SW480 (cell line): Measurements from ENCODE around the gene DDX27.
"Not testable (repeated sequence)": the region's sequence is repeated elsewhere in the genome, so short reads cannot be mapped to it uniquely, and the experiment has no call there.

Experiments
- DNase-seq: peaks from one replicate; pipeline ENCODE4 v3.0.0-alpha.2; 2016; ENCODE audit warnings: low spot score

Gene DDX27, protein sequence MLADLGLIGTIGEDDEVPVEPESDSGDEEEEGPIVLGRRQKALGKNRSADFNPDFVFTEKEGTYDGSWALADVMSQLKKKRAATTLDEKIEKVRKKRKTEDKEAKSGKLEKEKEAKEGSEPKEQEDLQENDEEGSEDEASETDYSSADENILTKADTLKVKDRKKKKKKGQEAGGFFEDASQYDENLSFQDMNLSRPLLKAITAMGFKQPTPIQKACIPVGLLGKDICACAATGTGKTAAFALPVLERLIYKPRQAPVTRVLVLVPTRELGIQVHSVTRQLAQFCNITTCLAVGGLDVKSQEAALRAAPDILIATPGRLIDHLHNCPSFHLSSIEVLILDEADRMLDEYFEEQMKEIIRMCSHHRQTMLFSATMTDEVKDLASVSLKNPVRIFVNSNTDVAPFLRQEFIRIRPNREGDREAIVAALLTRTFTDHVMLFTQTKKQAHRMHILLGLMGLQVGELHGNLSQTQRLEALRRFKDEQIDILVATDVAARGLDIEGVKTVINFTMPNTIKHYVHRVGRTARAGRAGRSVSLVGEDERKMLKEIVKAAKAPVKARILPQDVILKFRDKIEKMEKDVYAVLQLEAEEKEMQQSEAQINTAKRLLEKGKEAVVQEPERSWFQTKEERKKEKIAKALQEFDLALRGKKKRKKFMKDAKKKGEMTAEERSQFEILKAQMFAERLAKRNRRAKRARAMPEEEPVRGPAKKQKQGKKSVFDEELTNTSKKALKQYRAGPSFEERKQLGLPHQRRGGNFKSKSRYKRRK

DNA sequence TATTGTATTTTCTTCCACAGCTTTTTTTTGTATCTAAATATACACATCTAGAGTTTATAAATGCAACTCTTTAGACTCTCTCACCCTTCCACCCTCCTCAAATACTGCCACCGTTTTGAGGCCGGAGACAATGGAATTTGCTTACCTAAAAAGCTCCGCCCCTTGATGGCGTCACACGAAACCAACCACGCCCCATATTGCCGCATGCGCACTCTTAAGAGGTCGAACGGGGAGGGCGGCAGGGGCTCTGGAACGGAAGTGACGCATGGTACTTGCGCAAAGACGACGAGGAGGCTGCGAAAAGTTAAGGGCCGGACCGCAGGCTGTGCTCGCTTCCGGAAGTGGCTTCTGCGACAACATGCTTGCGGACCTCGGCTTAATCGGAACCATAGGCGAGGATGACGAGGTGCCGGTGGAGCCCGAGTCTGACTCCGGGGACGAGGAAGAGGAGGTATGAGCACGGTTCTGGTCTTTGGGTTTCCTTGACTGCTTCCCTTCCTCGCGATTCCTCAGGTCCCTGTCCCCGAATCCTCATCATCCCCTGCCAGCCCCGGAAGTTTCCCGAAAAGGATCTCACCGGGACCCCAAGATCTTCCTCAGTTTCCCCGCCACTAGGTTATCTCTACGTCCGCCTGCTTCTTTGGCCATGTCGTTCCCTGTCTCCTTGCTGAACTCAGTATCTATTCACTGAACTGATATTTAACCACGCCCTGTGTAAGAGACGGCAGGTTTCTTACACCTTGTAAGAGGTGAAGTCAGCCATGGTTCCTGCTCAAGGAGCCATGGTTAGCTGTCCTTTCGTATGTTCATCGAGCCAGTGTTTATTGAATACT lies at the start of gene DDX27:
TSS of gene DDX27 (plus strand) at position 326 of the 833 bp plus-strand sequence. CDS start at position 359, 33 bp downstream.
- peak; percentile 100 for DNase-seq

DNA sequence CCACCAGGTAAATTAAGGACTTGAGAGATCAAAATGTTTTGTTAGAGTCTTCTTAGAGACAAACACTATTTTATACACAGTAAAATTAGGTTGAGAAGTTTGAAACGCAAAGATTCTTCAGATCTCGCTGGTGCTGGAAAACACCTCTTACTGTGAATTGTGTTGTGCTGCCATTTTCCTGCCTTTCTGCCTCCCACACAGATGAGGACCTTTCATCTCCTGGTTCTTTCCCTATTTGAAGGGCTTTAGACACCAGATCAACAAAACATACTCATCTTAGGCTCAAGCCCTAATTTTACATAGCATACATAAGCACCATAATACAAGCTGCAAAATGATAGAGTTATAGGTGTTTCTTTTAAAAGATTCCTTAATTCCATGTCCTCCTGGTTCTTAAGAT lies 49.7 kb upstream of the DDX27 start:
- DNase-seq, result no peak

- no peak for DNase-seq
These were observed 48.5 kb upstream of the DDX27 start for GRCh38 chr20:49170714-49171113.

- no peak for DNase-seq
These were observed 47.3 kb upstream of the DDX27 start for GRCh38 chr20:49171909-49172308.

- DNase-seq, result no peak
These were observed 46.8 kb upstream of the DDX27 start for GRCh38 chr20:49172413-49172812.

- DNase-seq, result no peak
These were observed 45.0 kb upstream of the DDX27 start for GRCh38 chr20:49174183-49174582.

DNA sequence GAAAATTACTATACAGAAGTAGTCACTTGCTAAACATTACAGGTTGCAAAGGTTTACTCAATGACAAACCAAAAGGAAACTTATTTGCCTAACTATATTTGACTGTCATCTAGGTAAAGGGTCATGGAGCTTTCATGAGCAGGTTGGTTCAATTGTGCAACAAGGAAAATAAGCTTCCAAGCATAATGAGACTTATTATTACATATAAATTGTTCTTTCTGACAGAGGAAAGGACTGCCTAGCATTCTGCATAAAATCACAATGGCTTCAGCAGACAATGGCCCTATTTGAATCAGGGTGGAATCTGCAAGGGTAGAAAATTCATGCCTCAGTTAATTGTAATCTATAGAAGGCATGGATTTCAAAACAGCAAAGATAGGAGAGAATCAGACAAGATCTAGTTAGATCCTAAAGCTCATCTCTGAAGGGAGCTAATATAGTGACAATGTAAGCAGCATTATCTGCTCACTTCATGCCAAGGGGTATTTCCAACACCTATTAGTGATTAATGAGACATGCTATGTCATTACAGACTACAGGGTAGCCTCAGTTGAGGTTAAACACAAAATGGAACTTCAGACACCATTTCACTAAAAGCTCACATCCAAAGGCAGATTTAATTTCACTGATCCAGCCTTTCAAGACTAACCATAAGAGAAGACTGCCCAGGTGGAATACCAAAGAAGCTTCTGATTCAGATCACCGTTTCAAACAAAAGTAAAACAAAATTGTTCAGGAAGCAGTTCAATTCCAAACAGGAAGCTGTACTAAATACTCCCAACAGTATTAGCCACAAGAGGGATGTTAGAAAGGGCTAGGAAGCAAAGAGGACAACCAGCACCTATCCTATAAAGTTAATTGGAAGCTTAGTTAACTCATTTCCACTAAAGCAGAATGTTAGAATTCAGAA lies 39.6 kb upstream of the DDX27 start:
- DNase-seq, result no peak

DNA sequence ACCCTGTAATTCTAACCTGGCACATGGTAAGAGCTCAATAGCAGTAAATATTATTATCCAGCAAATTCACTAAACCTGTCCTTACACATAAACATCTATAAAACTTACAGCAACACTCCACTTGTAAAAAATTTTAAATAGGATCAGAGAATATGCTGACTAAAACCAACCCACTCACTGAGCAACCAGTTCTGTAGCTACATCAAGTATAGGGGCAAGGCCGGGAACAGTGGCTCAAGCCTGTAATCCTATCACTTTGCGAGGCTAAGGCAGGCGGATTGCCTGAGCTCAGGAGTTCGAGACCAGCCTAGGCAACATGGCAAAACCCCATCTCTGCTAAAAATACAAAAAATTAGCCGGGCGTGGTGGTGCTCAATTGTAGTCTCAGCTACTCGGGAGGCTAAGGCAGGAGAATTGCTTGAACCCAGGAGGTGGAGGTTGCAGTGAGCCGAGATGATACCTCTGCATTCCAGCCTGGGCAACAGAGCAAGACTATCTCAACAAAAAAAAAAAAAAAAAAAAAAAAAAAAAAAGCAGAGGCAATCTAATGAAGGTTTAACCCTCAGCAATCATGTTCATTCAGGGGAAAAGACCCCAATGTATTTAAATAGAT lies 37.8 kb upstream of the DDX27 start:
- no peak for DNase-seq

GRCh38 chr20:49183444-49183843 lies 35.8 kb upstream of the DDX27 start:
- no peak for DNase-seq

GRCh38 chr20:49184084-49184501 lies 35.1 kb upstream of the DDX27 start:
- not testable (repeated sequence) for DNase-seq

DNA sequence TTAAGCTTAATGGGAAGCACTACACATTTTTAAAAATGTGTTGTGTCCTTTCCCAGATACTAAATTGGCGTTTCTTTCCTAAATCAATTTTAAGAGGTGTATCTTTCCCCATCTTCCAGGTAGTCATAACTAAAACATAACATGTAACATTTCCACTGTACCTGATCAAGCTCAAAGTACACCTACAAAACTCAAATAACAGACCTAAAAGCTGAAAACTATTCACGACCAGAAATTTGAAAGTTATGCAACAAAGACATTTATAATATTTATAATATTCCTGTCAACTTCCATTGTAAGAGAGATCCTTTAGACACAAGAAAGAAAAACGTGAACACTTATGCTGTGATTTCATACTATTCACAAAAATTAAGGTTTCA lies 34.5 kb upstream of the DDX27 start:
- no peak for DNase-seq

DNA sequence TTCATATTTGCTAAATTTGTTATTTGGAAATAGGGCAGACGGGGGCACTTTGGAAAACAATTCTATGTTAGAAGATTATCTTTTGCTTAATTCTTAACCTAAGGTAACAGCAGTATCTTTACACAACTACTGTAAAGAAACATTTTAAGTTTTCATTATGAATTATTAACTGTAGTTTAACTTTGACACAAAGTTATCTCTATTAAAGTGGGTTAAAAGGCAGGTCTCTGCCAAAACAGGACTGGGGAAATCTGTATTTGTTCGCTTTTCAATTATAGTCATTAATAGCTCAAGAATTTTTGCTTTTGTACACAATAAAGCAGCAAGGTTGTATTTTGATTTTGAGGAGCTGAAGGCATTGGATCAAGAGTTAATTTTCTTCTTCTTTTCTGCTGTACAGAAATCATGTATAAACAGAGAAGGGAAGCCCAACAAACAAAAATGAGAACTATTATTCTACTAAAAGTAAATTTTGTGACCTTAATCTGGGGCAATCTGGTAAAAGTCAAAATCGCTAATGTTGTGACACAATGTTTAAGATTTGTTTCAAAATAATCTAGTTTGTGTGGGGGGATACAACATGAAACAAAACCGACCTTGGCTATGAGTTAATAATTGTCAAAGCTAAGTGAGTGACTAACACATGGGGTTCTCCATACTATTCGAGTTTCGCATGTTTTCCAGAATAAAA lies 34.0 kb upstream of the DDX27 start:
- DNase-seq, result no peak

DNA sequence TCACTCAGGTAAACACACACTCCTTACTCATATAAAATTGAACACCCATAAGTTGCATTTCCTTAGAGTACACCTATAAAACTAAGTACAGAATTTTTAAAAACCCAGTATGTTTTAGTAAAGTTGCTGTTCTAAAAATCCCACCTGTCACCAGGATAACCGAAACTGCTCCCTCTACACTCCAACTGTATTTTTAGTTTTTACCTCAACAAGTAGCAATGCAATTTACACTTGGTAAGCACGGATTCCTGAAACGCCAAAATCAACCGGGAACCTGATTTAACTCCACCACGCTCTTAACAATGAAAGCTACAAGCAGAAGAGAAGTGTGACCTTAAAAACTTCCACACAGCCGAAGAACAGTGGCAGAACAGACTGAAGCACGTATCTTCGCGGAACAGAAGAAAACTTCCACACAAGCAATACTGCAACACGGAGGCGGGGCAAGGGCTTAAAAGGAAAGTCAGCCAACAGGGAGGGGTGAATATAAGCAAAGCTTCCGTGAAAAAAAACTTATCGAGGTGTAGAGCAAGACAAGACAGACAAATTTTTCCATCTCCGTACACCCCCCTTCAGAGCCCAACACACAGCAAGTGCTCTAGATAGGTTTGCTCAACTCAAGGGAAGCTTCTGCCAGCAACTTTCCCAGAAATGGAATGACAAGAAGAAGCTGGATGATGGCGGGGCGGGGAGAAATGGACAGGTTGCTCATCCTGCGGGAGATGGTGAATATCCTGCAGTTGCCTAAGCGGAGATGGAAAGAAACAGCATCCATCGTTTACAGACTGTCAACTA lies 32.5 kb upstream of the DDX27 start:
- DNase-seq, result peak; percentile 61

- DNase-seq, result peak; percentile 51
These were observed 31.8 kb upstream of the DDX27 start for GRCh38 chr20:49187330-49187850.

DNA sequence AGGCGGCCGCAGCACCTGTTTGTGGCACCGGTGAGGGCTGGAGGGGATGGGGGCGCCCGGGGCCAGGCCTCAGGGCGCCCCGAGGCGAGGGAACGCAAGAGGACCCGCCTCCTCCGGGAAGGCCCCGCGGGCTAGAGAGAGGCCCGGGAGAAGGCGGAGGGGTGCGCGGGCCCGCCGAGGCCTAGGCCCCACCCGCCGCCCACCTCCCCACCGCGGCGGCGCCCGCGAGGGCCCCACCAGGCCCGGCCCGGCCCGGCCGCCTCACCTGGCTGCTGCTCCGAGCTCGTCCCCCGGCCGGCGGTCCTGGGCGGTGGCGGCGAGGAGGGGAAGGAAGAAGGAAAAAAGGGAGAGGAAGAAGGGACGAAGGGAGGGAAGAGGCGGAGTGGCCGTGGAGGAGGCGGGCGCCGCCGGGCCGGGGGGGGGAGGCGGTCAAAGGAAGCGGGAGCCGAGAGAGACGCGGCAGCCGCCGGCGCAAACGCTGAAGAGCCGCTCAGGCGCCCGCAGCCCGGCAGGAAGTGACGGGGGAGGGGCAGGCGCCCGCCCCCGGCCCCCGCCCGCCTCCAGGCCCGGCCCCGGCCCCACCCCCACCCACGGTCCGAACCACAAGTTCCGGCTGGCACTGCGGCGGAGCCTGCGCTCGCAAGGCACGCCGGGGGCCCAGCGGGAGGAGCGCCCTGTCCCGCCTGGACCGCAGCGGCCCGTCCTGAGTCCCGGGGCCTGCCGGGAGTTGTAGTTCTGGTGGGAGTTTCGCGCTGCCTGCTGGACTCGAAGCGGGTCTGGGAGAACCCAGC lies 31.2 kb upstream of the DDX27 start, which contains the start of gene STAU1:
TSS of gene STAU1 (minus strand) at position 484 of the 791 bp plus-strand sequence. CDS start 22,133 bp downstream, outside the sequence.
- DNase-seq, result peak; percentile 98

- DNase-seq, result not testable (repeated sequence)
These were observed 26.2 kb upstream of the DDX27 start for GRCh38 chr20:49192944-49193518.

DNA sequence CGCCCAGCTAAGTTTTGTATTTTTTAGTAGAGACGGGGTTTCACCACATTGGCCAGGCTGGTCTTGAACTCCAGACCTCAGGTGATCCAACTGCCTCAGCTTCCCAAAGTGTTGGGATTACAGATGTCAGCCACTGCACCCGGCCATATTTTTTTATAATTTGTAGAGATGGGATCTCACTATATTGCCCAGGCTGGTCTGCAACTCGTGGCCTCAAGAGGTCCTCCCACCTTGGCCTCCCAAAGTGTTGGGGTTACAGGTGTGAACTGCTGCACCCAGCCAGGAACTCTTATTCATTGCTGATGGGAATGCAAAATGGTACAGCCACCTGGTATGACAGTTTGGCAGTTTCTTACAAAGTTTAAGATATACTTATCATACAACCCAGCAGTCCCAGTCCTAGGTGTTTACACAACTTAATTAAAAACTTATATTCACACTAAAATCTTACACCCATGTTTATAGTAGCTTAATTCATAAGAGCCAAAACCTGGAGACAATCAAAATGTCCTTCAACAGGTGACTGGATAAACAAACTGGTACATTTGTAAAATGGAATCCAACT lies 19.4 kb upstream of the DDX27 start:
- no peak for DNase-seq
